Adrenal gland (tissue), 5 donors: ENCODE data around the gene C1orf50.

ENCODE experiments used
- CTCF ChIP-seq, 6 experiments: fragments of 450-650 bp in 4 of 6; fragments of 200-600 bp in 2 of 6; sonication (generic) in 1 of 6; IDR thresholded peaks; 1 replicate in 5 of 6; 2 replicates in 1 of 6; pipeline versions ENCODE4 v1.5.1 to v1.8.0; 2016 to 2021; ENCODE audit warnings: antibody characterized with exemption in 6 of 6, mild to moderate bottlenecking in 2 of 6, moderate library complexity in 1 of 6
- POLR2A ChIP-seq, 2 donors: fragments of 450-650 bp; IDR thresholded peaks; one replicate each; pipeline ENCODE4 v1.6.1; 2017; ENCODE audit warnings: antibody characterized with exemption in 2 of 2, mild to moderate bottlenecking in 2 of 2, moderate library complexity in 1 of 2
- donor health status: DM: no; HTN: no; CAD: no.

- TF ChIP-seq CTCF (IDR thresholded peaks at IDR 0.05) = no peak
- no peak for TF ChIP-seq POLR2A (IDR thresholded peaks at IDR 0.05)
Observed at GRCh38 chr1:42774928-42775526, 8.0 kb downstream of the C1orf50 start.
